NCI-H2227 (cell line): ENCODE measurements around the gene STAB1.

Source experiments
- DNase-seq: peaks from one replicate; lab custom pipeline; 2025; ENCODE audit not compliant: unreplicated experiment; lab: John Stamatoyannopoulos, UW

Gene STAB1

GRCh38 chr3:52494886-52495495 is at the start of gene STAB1:
STAB1 (plus strand) TSS chr3:52495338; CDS start chr3:52495414, 76 bp downstream.
- DNase-seq, result no peak

GRCh38 chr3:52446042-52446441 is 49.1 kb upstream of the STAB1 start:
- DNase-seq, result no peak

DNA sequence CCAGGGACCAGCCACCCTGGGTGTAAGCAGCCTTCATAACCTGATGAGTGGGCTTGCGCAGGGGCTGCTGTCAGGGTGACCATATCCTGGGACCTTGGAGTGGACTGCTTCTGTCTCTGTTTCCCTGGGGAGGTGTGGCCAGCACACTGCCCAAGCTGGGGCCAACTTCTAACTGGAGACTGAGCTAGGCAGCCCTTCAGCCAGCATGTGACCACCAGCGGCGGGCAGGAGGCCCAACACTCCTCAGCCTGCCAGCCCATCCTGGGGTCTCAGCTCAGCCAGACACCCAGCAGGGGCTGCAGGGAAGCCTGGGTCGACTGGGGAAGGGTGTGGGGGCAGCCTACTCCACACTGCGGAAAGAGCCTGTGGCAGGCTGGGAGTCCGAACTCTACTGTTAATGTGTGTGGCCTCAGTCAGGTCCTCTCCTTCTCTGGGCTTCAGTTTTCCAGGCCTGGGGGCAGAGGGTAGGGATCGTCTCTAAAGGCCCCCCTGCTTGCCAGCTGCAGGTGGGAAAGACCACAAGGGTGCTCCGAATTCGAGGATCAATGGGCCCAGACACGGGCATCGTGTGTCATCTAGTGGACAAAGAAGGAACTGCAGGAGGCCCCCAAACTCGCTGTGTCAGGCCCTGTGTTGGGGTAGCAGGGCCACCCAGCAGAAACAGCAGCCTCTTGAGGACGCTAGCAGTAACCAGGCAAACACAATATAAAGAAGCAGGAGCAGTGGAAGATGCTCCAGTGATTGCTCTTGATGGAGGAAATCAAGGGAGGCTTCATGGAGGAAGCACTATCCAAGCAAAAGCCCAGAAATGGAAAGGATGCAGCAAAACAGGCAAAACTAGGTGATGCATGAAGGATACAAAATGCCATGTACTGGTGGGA is 48.3 kb upstream of the STAB1 start:
- peak; percentile 62 for DNase-seq

DNA sequence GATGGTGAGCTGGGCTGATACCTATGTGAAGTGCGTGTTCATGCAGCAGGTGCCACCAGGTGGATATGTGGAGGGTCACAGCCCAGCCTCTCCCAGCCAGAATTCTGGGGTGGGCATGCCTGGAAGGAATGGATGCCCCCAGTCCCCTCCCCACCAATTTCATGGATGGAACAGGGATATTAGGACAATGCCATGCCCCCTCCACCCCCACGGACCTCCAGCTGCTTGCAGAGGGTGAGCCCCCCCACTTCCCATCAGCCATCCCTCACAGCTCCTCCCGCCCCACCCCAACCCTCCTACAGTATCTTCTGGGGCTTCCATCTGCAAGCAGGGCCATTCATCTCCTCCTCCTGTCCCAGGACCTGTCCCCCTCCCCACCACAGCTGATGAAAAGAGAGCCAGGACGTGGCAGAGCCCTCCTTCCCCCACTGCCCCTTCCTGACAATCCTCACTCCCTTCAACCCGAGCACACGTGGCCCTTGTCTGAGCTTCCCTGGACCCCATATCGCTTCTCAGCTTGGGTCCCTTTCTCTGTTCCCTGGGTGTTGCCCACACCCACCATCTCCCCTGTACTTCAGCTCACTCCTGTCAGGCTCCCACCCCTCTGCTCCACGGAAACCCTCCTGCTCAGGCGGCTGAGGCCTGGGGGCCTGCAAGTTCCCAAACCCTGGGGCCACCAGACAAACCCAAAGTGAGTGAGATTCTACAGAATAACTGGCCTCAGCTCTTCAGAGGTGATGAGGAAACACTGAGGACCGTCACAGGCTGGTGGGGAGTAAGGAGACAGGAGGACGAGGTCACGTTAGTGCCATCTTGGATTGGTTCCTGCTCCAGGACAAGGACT is 47.4 kb upstream of the STAB1 start:
- DNase-seq, result no peak

- no peak for DNase-seq
Observed at GRCh38 chr3:52450489-52451236, 44.5 kb upstream of the STAB1 start.

DNA sequence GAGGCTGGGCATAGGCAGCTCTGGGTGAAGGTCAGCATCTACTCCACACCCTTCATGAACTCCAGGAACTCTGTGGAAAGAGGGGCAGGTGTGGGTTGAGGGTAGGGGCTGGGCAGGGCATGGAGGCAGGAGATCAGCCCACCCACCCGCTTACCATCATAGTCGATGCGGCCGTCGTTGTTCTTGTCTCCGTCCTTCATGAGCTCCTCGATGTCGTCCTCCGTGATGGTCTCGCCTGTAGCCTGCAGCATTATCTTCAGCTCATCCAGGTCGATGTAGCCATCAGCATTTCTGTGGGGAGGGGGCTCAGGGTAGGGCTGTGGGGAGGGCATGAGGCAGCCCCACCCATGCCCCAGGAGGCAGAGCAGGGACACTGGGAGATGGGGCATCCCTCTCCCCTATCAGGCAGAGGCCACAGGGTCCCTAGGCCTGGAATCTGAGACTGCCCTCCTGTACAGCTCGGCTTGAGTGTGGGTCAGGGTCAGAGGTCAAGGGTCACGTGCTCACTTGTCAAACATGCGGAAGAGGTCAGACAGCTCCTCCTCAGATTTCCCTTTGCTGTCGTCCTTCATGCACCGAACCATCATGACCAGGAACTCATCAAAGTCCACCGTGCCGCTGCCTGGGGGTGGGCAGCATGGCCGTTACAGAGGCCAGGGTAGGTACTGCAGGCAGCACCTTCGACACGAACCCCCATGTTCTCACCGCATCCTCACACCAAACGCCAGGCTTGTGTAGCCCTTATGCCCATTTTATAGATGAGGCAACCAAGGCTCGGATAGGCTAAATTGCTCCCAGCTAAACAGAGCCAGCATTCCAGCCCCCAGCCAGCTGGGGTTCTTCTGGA is 43.7 kb upstream of the STAB1 start:
- no peak for DNase-seq

GRCh38 chr3:52452126-52452525 is 43.0 kb upstream of the STAB1 start:
- DNase-seq, result no peak

GRCh38 chr3:52452570-52453221 is 42.4 kb upstream of the STAB1 start:
- DNase-seq, result no peak

- DNase-seq, result no peak
Observed at GRCh38 chr3:52453496-52454249, 41.5 kb upstream of the STAB1 start, which contains the start of gene TNNC1. TNNC1 (minus strand) TSS chr3:52454041; CDS start chr3:52454015, 26 bp downstream.

GRCh38 chr3:52454250-52454937 is 40.7 kb upstream of the STAB1 start:
- no peak for DNase-seq

DNA sequence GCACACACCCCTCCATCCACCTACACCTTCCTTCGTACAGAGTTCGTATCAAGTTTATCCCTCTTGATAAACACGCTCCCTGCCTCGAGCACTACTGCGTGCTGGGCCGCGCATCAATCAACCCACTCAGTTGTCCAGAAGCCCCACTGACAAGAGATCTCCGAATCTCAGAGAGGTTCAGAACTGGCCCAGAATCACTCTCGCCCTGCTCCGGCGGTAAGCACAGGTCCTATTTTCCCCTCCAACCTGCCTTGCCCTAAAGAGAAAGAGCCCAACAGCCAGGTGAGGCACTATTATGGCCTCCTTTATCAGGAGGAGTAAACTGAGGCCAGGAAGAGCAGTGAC is 40.2 kb upstream of the STAB1 start:
- DNase-seq, result no peak

- peak; percentile 88 for DNase-seq
Observed at GRCh38 chr3:52455283-52456168, 39.6 kb upstream of the STAB1 start, which contains the start of gene NISCH. NISCH (plus strand) TSS chr3:52455604; CDS start chr3:52455642, 38 bp downstream.

DNA sequence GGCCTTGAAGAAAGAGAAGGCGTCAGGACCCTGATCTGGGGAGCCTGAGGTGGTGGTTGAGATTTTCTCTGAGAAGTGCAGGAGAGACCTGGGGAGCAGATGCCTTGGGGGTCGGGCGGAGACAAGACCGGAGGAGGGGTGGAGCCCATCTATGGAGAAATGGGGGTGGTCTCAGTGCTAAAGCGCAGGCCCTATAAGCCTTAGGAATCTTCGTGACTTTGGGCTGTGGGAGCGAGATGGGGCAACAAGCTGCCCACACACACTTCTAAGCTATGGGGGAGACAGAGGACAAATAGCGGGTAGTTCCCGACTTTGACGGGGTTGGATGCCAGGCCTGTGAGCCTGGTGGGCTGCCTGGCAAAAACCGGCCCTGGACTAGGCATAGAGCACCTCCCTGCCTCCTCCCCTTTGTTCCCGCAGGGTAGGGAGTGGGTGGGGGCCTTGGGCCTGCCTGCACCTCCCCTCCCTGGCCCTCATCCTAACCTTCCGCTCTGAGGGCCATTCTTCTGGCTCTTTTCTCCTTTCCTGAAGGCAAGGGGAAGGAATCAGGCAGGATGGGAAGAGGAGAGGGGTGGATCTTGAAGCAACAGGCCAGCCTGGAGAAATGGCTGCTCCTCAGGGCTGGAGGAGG is 38.9 kb upstream of the STAB1 start:
- peak; percentile 30 for DNase-seq

GRCh38 chr3:52456800-52457183 is 38.3 kb upstream of the STAB1 start:
- no peak for DNase-seq

DNA sequence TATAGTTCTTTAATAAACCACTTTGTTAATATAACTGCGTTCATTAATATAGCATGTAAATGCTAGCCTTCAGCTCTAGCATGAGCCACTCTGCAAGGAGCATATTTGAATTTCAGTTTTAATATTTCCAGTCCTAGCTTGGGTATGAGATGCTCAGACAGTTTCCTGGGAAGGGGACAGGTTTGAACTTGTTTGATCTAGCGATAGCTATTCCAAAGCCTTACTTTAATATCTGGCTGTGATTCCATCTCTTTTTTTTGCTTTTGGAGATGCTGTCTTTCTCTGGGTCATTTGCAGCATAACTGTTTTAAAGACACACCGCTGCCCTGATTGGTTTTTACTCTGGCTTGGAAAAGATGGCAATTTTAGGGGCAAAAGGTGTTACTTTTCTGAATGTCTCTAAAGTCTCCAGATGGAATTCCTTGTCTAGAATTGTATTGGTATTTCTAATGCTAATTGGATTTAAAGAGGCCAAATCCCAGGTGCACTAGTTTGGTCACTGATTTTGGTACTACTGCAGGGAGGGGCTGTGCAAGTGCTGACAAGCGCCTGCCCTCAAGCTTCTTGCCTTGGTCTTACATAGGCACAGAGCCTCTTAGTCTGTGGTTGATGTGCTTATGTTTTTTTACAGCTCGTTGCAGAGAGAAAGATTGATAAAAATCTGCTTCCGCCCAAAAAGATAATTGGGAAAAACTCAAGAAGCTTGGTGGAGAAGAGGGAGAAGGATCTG is 36.9 kb upstream of the STAB1 start:
- no peak for DNase-seq
